GM21526 (cell line): ENCODE data around the gene RUFY2.

Experiments
- ATAC-seq: cut with Tn5 transposase; IDR thresholded peaks from one replicate; pipeline ENCODE4 v1.9.1; 2021; ENCODE audit warnings: moderate library complexity; ENCODE audit not compliant: unreplicated experiment, low FRiP score

The RUFY2 gene

DNA sequence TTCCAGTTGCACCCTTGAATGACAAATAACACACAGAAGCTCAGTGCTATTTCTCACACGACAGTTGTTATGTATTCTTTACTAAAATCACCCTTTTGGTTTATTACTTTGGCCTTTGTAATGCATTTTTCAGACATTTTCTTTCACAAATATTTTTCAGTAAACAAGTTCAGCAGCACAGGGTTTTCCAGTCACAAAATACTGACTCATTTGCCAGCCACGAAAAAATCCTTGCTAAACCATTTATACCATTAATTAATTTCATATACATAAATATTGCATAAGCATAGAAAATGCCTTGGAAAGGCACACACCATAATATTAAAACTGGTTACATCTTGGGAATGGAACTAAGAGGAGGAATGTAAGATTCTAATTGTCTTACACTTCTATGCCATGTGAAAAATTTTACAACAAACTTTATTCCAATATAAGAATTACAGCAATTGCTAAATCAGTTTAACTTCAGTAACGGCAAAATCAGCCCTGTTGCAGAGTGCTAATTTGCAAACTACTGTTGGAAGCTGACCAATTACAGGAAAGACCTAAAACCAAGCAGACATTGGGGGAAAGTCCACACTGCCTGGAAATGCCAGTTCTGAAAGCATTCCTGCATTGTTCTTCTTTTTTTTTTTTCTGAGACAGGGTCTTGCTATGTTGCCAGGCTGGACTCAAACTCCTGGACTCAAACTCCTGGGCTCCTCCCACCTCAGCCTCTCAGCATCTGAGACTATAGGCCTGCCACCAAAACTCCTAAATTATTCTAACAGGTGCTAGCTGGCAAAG lies 42.8 kb downstream of the RUFY2 start:
- no peak for ATAC-seq

DNA sequence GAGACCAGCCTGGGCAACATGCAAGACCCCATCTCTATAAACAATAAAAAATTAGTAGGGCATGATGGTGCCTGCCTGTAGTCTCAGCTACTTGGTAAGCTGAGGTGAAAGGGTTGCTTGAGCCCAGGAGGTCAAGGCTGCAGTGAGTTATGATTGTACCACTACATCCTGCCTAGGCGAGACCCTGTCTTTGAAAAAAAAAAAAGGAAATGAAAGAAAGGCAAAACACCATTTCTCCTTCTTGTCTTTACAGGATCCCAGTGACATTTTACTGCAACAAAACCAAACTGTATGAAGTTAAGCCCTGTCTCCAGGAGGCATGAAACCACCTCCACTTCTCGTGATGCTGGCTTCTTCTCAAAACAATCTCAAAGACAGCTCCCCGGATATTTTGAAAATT lies 44.5 kb downstream of the RUFY2 start:
- ATAC-seq = no peak

DNA sequence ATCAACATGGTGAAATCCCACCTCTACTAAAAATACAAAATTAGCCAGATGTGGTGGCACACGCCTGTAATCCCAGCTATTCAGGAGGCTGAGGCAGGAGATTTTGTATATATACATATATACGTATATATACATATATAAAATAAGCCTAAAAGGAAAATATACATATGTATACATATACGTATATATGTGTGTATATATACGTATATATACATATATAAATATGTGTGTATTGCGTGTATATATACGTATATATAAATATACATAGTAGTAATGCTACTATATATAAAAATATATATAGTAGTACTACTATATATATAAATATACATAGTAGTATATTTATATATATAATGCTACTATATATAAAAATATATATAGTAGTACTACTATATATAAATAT lies 47.9 kb downstream of the RUFY2 start:
- no peak for ATAC-seq

DNA sequence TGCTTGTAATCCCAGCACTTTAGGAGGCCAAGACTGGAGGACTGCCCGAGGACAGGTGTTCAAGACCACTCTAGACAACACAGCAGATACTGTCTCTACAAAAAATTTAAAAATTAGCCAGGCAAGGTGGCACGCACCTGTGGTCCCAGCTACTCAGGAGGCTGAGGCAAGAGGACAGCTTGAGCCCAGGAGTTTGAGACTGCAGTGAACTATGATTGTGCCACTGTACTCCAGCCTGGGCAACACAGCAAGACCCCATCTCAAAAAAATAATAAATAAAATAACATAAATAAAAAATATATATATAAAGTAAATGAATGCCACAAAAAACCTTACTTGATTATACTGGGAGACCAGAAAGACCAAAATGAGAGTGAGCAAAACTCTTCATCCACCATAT lies 53.5 kb downstream of the RUFY2 start:
- ATAC-seq = no peak

DNA sequence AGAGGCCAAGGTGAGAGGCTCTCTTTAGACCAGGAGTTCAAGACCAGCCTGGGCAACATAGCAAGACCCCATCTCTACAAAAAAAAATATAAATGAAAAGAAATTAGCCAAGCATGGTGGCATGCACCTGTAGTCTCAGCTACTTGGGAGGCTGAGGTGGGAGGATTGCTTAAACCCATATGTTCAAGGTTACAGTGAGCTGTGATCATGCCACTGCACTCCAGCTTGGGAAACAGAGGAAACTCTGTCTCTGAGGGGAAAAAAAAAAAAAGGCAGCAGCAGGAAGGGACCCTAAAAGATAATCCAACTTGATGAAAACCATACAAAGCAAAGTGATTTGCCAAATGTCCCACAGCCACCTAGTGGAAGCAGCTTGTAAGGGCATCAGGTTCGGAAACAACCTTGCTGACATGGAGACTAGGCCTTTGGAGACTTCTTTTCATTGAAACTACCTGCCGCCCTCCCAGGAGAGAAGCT lies 58.8 kb downstream of the RUFY2 start:
- peak; percentile 48 for ATAC-seq

DNA sequence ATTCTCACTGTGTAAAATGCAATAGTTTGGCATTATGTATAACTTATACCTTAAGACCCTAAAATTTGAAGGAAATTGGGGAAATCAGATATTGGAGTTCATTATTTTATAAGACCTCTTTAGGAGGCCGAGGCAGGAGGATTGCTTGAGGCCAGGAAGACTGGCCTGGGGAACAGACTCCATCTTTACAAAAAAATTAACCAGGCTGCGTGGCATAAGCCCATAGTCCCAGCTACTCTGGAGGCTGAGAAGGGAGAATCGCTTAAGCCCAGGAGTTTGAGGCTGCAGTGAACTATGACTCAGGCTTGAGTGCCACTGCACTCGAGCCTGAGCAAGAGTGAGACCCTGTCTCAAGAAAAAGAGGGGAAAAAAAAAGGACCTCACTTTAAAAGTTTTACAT lies 60.3 kb downstream of the RUFY2 start:
- no peak for ATAC-seq

DNA sequence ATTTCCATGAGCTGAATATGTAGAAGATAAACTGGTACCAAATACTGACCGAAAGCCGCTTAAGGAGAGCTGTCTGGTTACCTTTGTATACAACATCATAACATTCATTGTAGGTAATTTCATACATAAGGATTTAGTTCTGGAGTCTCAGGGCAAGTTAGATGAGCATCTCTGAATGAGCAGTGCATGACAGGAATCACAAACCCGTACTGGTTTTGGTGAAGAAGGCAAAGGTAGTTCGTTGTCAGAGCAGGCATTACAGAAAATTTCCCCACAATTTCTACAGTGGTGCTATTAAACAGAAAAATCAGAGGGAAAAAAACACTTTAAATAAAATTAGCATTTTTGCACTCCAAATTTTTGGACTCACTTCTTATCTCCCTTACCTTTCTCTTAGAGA lies 61.5 kb downstream of the RUFY2 start:
- no peak for ATAC-seq

DNA sequence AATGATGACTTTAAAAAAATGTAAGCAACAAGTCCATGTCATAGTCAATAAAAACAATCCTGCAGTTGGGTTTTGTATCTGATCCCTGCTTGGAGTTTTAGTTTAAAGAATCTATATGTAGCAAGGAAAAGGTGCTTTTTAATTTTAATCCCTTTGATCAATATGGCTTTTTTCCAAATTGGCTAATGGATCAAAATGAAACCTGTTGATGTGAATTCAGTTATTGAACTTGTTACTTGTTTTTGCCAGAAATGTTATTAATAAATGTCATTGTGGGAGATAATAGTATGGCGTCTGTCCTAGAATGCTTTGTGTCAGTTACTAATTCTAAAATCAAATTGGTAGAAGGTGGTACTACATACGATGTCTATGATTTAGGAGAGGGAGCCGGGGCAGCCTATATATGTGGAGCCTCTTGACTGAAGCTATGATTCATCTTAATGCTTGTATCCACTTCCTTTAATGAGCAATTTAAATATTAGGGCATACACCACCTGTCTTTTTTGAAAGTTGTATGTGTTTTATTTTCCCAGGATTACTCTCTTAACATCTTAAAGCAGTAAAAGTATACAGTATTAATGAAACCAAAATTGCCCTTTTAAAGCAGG lies 64.1 kb downstream of the RUFY2 start:
- ATAC-seq = no peak

DNA sequence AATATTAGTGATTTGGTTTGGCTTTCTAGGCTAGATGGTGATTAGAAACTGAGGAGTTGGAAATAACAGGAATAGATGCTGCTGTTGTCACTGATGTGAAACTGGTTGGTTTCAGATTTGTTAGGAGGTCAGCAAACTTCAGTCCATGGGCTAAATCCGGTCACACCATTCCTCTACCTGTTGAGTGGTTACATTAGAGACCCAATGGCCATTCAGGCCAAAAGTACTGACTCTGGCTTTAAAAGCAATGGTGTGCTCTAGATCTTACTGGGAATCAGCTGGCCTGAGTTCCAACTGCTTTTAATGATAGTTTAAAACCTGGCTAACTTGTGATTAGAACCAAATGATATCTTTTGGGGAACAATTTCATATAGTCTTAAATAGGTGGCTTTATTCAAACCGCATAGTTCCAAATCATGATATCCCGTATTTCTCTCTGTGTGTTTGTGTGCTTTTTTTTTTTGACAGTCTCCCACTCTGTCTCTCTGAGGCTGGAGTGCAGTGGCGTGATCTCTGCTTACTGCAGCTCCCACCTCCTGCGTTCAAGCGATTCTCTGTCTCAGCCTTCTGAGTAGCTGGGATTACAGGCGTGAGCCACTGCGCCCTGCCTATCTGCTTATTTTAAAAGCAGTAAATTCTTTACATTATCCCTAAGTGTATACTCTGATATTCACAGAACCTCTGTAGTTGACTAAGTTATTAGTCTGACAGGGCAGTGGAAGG lies 66.6 kb downstream of the RUFY2 start:
- no peak for ATAC-seq

DNA sequence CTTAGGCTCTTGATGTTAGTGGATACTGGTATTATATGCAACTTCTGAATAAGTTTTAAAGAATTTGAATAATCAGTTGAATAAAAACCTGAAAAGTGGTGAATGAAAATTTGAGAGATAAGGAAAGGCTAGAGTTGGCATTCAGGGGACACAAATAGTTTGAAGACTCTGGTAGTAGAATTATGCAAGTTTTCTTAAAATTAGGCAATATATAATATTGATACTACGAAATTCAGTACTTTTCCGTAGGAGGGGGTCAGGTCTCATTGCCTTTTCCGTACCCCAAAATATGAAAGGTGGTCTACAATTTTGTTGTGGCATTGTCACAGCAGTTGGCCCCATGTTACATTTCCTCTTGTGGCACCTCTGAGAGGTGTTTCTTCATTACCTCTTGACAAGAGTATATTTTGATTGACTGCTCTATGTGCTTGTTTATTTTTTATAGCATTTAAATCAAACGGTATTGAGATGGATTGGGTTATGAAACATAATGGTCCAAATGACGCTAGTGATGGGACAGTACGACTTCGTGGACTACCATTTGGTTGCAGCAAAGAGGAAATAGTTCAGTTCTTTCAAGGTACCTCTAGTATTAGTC lies 70.2 kb downstream of the RUFY2 start:
- no peak for ATAC-seq

DNA sequence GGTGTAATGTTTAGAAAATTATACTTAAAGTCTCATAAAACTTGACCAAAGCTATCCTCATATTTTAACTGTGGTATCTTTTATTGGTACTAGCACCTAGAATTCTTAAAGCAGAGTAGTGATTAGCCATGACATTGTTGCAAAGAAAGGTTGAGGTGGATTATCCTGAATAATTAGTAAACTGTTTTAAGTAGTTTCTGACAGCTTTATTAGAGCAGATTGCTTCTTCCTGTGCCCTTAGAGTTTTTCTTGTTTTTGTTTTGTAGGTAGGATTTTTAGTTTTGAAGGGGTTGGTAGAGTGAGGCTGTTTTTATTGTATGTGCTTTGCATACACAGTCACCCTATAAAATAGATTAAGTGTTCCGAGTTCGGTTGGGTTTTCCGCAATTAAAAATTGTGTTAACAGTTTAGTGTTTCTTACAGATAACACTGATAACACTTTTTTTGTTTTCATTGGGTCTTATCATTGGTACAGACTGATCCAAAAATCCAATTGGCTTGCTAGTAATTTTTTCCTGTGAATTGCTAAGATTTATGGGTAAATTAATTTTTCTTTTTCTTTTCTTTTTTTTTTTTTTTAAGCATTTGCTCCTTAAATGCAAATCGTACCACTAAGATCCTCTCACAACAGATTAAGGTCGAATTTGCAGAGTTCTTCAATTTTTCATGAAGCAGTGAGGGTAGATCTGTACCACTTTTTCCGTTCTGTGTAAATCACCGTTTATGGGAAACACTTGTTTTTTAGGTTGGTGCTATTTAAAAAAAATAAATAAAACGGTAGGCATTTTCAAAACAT lies 72.2 kb downstream of the RUFY2 start:
- no peak for ATAC-seq

DNA sequence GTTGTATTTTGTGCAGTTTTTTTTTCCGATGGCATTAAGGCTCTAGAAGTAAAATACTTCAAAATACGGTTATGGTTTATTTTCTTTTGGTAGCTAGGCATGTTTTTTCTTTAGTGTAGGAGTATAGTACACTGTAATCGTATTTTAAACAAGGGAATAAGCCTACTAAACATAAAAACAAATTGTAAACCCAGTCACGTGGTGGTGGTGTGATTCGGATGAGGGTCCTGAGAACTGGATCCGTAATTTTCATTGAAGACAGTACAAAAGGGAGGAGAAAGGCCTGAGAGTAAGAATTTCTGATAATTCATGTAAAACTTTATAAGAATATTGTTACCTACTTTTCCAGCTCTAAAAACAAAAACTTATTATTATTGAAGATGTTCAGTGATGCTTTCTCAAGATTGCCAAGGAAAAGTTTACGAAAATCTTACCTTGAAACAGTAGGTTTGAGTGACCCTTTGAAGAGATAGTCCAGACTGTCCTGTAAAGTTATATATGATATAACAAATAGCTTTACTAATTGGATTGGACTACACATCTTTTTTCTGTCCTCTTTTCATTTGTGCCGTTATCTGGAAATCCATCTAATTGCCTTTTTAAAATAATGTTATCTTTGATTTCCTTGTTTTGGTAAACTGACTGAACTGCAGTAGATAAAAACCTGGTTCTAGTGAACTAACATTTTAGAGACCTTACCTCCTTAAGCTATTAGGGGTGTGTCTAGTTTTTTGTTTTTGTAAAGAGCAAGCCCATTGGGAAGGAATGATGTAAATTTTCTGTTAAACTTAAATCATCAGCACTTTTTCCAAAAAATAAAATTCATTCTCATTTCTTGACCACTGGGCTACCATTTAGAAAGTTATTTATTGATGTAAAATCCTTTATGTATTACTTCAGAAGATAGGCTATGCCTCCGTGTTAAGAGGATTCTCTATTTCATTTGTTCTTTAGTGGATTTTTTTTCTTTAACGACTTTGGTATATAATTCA lies 73.3 kb downstream of the RUFY2 start:
- ATAC-seq = no peak

DNA sequence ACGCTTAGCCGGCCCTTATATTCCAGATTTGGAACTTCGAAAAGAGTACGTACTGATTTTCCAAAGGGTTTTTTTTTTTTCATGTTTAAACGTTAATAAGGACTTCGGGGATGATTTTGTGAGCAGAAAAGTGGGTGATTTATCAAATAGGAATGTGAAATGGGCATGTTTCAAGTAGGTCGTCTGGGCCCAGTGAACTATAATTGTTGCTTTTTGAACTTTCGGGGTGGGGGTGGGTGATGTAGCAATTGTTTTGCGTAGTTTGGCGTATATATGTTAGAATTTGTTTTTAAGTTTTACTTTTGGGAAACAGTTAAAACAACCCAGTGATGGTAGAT lies 74.0 kb downstream of the RUFY2 start:
- ATAC-seq = no peak

DNA sequence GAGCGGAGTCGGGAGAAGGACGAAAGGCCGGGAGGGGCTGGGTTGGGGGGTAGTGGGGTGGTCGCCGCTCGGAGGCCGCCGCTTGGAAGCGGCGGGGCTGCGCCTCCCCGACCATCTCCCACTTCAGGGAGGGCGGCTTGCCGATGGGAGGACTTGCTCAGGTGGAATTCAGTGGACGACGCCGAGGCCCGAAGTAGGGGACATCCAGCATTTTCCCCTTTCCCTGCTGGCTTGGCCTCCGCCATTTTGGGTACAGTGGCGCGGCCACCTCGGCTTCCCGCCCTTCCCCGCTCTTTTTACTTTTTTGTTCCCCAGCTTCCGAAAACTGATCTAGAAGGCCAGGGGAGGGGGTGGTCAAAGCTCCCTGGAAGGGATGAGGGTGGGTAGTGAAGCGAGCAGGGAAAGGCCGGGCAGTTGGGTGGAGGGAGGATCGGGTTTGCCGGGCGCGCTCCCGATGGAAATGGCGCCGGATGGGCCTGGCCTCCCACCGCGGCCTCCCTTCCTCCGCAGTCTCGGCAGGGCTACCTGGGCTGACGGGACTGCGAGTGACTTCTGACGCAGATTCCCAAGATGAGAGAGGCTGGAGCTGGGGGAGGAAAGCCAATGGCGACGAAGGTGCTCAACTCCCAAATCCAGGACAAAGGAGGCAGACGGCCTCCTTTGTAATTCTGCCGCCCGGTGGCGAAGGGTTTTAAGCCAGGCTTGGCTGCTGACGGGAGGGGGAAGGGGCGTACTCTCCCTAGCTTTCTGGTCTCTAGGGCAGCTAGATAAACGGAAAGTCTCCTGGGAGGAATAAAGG lies 74.6 kb downstream of the RUFY2 start, which contains the start of gene PBLD:
TSS of gene PBLD (minus strand) at position 670 of the 799 bp plus-strand sequence. CDS start 26,084 bp downstream, outside the sequence.
- ATAC-seq = peak; percentile 13

DNA sequence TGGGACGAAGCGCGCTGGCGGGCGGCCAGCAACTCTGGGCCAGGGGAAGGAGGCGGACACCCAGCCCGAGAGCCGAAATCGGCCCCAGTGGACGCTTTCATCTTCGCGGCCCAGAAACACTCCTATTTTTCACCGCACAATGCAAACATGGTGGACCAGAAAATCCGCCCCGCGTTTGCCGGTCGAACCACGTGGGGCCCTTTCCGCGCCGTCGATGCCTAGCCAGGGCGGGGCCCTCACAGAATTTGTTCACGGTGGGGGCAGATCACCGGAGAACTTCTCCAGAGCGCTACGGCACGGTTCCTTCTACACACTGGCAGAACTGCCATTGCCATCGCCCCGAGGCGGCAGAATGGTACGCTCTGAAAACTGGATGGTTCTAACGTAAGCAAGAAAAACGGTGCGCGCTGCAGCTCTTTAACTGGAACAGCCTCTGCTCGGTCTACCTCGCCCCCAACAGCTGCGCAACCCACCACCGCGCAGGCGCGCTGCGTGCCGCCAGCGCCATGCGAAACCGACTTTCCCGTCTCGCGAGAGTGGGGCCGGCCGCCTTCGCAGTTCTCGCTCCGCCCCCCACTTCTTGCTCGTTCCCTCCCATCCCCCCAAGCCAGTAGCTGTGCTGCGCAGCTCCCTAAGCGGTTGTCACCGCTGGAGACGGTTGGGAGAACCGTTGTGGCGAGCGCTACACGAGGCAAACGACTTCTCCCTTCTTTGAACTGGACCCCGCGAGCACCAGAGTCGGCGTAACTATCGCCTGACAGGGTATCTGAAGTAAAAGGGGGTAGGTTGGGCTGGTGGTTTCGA lies 75.4 kb downstream of the RUFY2 start, which contains the start of gene HNRNPH3:
TSS of gene HNRNPH3 (plus strand) at position 610 of the 804 bp plus-strand sequence. CDS start 5,158 bp downstream, outside the sequence.
- ATAC-seq = peak; percentile 80

DNA sequence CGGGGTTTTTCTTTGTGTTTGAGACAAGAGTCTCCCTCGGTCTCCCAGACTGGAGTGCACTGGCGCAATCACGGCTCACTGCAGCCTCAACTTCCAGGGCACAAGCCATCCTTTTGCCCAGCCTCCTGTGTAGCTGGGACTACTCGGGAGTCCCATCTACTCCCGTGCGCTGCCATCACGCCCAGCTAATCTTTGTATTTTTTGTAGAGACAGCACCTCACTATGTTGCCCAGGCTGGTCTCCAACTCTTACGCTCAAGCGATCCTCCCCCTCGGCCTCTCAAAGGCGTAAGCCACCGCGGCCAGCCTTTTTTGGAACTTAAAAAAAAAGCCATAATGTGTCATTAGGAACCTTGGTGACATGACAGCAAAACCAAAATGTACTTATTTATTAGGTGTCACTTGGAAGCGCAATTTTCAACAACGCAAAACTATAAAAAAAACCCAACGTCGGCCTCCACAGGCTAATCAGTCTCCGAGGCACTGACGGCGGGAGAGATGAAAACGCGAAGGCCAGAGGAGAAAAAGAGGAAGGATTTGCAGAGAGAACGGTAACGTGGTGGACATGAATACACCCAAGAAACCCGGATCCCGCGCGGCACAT lies 76.1 kb downstream of the RUFY2 start:
- no peak for ATAC-seq

DNA sequence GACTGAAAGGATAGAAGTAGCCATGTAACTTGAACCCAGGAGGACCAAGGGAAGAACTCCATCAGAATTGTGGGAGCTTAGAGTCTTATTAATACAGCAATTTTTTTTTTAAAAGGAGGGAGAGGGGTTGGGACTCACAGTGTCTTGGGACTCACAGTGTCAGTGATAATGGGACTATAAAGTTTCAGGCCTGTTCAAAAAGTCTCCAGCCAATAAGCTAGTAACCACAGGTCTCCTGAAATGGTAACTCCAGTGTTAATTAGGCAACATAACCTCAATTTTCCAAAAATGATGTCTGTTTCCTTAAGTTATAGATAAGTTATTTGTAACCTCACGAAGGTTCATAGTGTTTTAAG lies 77.6 kb downstream of the RUFY2 start:
- no peak for ATAC-seq
